ENCODE data around the gene CPSF3.
"Not testable (repeated sequence)": the region's sequence is repeated elsewhere in the genome, so short reads cannot be mapped to it uniquely, and the experiment has no call there.

Gene CPSF3

DNA sequence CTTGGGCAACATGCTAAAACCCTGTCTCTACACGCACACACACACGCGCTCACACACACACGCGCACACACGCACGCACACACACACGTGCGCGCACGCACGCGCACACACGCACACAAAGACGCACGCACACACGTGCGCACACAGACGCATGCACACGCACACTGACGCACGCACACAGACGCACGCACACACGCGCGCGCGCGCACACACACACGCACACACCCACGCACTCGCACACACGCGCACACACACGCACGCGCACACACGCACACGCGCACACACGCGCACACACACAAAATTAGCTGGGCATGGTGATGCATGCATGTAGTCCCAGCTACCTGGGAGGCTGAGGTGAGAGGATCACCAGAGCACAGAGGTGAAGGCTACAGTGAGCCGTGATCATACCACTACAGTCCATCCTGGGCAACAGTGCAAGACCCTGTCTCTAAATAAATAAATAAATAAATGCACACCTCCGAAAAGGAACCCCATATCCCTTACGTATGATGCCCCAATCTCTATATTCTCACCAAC is 42.8 kb downstream of the CPSF3 start:
- no peak for DNase-seq (ENCODE audit: low spot score)

DNA sequence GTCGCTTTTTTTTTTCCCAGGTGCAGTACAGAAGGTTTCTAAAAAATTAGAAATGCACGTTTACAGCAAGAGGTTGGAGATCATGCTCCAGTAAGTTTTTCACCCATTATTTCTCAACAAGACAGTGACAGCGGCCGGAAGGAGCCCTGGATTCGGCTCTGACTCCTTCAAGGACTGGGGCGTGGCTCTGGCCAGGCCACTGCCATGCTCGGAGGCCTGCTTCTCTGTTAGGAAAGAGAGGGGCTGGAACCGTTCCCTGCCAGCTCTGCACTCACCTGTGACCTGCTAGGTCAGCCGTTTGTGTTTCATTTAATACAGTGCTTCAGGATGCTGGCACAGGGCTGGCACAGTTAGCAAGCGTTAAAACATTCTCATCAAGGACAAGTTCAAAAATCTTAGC is 44.2 kb downstream of the CPSF3 start:
- DNase-seq (ENCODE audit: low spot score) = no peak

DNA sequence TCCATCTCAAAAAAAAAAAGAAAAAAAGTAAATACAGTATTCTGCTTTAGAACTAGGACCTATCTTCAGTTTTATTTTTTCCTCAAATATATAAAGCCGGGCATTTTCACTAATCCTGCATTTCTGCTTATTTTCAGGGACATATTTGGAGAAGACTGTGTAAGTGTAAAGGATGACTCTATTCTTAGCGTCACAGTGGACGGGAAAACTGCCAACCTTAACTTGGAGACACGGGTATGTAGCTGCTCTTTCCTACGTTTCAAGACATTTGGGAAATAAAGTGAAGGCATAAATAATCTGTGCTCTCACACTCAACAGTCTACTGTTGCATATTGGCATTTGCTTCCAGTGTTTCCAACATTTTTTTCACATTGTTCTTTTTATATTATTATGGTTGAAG is 47.8 kb downstream of the CPSF3 start:
- DNase-seq (ENCODE audit: low spot score) = no peak

DNA sequence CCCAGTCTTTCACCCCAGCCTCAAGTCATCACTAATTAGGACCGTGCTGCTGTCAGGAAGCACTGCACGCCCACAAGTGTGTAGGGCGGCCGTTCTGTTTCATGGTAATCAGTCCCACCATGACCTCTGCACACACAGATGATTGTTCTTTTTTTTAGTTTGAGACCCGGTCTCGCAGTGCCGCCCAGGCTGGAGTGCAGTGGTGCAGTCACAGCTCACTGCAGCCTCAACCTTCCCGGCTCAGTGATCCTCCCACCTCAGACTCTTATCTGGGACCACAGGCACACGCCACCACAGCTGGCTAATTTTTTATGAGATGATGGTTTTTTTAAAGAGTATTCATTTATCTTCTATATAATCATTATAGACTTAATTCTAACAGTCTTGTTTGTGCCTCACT is 49.1 kb downstream of the CPSF3 start:
- no peak for DNase-seq (ENCODE audit: low spot score)

DNA sequence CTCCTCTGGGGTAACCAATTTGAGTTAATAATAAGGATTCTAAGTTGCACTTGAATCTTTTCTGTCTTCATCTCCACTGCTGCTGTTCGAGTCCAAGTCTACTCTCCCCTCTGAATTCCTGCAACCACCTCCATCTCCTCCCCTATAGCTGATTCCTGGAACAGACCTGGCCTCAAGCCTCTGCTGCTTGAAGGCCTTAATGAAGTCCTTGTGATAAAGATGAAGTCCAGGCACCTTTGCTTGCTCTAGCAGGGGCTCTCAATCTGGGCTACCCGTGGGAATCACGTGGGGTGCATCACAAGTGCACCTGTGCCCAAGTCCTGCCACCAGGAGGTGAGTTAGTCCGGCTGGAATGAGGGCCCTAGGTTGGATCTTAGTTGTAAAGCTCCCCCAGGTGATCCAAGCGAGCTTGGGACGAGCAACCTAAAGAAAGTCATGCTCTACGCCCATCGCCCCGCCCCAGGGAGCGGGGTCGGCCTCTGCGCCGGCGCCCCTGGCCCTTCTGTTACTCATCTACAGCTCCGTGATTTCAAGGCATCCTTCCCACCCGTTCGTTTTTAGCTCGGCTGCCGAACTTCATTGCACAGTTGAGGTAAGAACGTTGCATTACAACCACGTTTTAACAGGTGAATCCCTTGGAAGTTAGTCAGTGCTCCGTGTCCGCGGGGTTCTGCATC is 50.0 kb downstream of the CPSF3 start:
- no peak for DNase-seq (ENCODE audit: low spot score)

DNA sequence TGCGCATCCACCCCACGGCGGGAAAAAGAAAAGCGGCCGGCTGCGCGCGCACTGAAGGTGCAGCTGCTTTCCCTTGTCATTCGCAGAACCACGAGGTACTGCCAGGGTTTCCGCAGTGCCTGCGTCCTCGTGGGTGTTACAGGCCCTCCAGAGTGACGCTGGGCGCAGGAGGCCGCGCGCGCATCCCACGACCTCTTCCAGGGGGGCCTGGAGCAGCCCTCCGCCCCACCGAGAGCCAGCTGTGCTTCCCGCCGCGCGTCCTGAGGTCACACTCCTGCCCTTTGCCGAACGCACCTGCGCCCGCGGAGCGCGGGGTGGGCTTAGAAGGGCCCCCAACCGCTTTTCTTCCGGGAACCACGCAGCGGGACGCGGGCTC is 50.5 kb downstream of the CPSF3 start:
- DNase-seq (ENCODE audit: low spot score) = peak; percentile 70

DNA sequence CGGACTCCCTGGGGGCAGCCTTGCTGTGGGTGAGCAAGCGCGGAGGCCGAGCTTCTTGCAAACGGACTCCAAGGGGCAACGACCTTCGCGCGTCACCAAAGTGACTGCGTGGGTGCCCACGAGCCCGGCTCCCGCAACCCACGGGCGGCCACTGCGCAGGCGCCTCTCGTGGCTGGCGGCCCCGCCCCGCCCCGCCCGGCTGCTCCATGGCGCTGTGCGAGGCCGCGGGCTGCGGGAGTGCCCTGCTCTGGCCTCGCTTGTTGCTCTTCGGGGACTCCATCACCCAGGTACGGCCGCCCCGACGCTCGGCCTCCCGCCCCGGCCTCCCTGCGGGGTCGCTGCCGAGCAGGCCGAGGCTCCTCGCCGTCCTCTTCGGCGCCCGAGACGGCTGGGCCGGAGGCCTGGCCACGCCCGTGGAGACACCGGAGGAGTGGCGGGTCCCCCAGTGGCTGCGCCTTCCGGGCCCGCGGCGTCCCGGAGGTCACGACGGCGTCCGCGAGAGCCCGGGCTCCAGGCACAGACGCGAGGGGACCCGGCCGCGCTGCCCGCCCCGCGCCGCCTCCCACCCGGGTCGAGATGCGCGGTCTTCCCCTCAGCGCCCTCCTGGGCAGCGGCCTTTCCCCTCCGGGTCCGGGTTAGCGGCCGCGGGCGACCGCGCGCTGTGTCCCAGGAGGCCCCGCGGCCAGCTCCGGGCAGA is 51.1 kb downstream of the CPSF3 start, which contains the start of gene IAH1:
Gene IAH1 (plus strand): TSS at position 191 of the 697 bp plus-strand sequence. CDS start 16 bp downstream, at position 207.
- peak; percentile 79 for DNase-seq (ENCODE audit: low spot score)

DNA sequence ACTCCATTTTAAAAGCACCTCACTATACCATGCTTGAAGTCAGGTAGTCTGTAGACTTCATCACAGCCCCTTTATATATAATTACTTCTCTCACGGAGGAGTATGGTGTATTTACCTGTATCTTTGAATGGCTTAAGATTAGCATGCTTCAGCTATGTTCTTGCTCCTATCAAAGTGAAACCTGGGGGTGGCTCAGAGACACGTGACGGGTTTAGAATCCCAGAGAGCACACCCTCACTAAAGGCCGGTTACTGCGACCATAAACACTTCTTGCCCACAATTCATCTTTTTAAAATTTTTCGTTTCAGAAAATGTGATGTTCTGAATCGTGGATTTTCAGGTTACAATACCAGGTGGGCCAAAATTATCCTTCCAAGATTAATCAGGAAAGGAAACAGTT is 54.5 kb downstream of the CPSF3 start:
- DNase-seq (ENCODE audit: low spot score) = no peak

DNA sequence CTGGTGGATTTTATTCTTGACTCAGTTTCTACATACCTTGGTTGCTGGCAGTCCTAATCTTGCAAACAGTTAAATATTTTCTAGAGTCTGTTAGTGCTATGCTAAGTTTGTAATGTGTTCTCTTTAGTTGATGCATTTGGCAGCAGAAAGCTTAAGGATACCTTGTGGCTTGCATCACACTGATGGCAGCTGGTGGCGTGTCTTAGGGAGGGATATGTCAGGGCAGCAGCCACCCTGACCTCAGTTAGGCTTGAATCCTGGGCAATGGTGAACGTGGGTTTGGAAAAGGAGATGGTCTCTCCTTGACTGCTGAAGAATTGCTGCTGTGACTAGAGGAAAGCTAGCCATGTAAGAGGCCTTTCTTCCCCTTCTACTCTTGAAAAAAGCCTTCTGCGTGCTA is 55.1 kb downstream of the CPSF3 start:
- DNase-seq (ENCODE audit: low spot score) = no peak

DNA sequence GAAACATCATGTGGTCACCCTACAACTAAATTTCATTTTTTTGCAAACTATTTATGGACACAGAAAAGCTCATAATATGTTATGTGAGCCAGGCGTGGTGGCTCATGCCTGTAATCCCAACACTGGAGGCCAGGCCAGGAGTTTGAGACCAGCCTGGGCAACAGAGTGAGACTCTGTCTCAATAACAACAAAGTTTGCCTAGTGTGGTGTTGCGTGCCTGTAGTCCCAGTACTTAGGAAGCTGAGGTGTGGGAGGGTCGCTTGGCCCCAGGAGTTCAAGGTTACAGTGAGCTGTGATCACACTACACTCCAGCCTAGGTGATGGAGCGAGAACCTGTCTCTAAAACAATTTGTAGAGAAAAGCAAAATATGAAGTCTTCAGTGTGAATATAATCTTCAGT is 56.7 kb downstream of the CPSF3 start:
- no peak for DNase-seq (ENCODE audit: low spot score)

DNA sequence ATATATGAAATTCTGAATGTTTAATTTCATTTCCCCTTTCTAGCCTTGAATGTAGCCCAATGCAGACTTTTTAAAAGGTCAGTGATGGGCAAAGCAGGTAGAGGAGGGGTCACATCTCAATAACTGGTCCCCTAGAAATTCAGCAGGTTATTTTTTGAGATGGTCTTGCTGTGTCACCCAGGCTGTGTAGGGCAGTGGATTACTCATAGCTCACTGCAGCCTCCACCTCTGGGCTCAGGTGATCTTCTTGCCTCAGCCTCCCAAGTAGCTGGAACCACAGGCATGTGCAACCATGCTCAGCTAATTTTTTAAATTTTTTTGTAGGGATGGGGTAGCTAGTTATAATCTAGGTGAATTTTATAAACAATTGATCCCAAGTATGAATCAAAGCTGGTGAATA is 59.7 kb downstream of the CPSF3 start:
- DNase-seq (ENCODE audit: low spot score) = no peak

DNA sequence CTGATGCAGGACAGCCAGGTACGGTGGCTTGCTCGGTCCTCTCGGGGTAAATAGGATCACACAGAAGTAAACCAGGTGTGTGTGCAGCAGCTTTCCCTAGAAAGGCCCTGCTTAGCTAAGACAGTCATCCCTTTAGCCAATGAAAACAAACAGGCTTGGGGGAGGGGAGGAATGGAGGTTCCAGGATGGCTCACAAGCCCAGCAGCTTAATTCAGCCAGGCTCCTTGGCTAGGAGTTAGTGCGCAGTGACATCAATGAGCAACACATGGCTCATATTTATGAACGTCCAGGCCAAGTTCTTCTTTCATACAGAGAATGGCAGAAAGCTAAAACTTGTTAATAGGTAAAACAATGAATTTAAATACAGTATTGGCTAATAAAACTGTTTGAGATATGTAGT is 61.1 kb downstream of the CPSF3 start:
- no peak for DNase-seq (ENCODE audit: low spot score)

DNA sequence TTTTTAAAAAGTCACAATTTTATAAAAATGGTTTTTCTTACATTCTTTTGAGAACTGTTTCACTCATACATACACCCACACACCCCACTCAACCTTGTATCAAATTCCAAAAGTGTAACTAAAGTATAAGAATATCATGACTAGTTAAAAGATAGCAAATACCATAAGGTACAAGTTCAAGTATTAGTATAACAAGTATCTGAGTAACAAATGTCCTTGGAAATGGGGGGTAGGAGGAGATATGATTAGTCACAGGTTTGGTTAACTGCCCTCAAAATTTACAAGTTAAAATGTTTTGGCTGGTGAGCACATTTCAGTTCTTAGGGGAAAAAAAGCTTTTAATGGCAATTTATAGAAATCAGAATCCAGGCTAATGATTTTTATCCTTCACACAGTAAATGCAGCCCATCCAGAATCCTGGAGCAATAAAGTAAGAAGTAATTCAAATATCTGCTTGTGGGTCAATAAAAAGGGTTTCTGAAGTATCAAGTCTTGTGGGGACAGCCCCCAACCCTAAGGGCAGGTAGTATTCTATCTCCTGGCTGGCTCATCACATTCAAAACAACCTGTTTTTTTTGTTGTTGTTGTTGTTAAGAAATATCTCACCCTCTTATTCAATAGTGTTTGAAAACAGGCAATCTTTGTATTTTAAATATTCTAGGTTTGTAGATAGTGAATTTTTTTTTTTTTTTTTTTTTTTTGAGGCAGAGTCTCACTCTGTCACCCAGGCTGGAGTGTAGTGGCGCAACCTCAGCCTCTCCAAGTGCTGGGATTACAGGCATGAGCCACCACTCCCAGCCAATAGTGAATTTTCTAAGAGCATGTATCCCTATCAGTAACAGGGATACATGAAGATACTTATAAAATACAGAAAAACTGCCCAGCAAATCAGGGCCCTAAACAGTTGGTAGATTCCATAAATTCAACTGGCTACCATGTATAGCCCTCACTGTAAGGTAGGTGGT is 65.4 kb downstream of the CPSF3 start:
- no peak for DNase-seq (ENCODE audit: low spot score)

DNA sequence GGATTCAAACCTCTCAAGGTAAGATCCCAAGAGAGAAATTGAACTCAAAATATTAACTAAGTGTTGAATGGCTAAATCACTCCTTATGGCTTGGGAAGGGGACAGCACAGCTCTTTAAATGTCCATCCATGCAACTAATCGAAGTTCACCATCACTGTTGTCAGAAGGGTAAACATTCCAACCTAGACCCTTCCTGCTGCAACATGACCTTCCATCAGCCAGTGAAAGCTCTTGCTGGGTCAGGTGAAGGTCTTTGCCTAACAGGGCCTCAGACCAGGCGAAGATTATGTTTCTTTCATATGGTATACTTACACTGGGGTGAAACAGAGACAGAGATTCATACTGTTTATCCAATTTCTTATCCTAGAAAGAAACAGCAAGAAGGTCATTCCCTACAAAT is 67.3 kb downstream of the CPSF3 start:
- DNase-seq (ENCODE audit: low spot score) = no peak

DNA sequence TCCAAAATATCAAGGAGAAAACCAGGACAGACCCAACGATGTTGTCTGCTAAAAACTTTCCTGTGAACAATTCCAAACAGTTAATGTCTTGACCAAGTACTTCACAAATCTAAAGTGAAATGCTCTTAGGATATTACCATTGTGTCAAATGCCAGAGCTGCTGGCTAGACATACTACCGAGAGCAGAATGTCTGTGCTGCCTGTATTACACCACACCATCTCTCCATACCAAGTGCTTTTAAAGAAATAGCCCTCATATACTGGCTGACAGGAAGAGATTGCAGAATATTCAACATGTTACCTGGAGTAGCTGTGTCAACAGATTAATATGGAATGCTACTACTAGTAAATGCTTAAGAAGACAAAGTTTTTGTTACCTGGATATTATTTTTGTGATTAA is 69.5 kb downstream of the CPSF3 start:
- no peak for DNase-seq (ENCODE audit: low spot score)

DNA sequence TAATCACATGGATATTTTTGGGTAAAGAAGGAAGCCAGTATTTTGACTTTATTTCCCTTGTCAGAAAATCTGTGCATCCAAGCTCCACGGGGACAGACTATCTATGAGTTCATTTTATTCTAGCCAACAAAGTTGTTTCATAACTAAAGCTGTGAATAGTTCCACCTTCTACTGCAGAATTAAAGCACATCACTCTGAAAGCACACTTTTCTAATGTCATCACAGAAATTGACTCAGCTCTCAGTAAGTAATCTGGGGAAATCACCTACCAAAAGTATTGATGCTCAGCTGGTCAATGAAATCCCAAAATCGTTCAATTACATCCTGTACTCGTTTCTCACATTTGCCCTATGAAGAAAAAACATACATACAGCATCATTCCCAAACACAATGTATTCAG is 70.0 kb downstream of the CPSF3 start:
- DNase-seq (ENCODE audit: low spot score) = no peak

DNA sequence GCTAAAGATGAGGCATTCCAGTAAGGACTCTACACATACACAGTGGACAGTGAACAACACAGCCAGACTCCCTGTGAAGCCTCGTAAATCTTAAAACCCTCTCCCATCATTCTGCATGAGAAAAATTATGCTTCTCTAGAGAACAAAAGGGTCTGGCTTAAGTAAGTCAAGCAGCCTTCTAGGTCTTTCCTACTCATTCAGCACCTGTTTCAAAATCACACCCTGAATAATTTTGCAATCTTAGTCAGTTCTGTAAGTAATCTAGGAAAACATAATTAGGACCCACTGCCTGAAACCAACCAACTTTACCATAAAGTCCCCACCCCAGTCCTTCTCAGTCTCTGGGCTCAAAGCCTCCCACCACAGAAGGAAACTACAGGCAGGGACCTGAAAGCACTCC is 70.6 kb downstream of the CPSF3 start:
- no peak for DNase-seq (ENCODE audit: low spot score)

DNA sequence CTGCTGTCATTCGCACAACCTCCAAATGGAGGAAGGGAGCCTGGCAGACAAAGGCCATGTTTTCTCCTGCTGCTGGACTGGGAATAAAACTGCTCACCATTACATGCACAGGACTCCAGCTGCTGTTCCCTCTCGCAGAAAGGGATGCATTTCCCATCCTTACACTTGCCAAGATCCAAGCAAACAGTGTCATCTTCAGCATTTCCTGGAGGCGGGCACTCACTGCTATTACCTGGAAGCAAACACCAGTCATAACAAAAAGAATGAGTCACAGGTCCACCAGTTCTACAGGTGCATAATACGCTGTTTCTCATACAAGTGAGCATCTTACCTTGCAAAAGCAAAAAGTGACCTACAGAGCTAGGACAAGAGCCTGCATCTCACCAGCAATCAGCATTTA is 73.6 kb downstream of the CPSF3 start:
- peak; percentile 34 for DNase-seq (ENCODE audit: low spot score)

DNA sequence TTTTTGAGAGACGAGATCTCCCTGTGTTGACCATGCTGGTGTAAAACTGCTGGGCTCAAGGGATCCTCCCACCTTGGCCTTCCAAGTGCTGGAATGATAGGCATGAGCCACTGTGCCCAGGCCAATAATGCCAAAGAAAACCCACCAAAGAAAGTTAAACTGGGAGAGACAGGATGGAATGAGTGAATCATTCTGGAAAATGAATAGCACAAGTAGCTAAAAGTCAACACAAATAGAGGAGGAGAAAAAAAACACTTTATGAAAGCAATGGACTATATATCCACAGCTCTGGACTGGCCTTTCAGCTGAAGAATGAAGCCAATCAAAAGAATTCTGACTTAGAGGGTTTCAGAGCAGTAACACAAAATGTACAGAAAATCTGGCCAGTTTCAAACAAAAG is 74.8 kb downstream of the CPSF3 start:
- DNase-seq (ENCODE audit: low spot score) = no peak

DNA sequence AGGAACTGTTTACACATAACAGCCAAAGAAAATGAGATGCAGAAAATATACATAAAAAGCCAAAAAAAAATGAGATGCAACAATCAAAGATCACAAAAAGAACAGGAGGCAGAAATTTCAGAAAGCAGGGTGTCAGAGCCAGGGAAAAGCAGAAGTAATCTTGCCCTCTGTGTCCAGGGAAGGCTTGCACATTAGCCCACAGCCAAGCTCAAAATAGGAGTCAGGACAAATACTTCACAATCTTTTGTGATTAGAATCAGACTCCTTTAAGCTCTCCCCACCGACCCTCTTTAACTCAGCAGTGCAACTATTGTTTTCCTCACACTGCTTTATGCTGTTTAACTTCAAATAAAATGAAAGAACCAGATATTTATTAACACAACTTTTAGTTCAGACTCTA is 85.5 kb downstream of the CPSF3 start:
- no peak for DNase-seq (ENCODE audit: low spot score)

DNA sequence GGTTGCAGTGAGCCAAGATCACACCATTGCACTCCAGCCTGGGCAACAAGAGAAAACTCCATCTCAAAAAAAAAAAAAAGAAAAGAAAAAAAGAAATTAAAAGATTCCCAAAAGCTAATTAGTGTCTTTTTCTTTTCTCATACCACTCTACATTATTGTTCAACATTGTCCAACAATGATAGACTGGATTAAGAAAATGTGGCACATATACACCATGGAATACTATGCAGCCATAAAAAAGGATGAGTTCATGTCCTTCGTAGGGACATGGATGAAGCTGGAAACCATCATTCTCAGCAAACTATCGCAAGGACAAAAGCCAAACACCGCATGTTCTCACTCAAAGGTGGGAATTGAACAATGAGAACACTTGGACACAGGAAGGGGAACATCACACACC is 90.5 kb downstream of the CPSF3 start:
- not testable (repeated sequence) for DNase-seq (ENCODE audit: low spot score)

DNA sequence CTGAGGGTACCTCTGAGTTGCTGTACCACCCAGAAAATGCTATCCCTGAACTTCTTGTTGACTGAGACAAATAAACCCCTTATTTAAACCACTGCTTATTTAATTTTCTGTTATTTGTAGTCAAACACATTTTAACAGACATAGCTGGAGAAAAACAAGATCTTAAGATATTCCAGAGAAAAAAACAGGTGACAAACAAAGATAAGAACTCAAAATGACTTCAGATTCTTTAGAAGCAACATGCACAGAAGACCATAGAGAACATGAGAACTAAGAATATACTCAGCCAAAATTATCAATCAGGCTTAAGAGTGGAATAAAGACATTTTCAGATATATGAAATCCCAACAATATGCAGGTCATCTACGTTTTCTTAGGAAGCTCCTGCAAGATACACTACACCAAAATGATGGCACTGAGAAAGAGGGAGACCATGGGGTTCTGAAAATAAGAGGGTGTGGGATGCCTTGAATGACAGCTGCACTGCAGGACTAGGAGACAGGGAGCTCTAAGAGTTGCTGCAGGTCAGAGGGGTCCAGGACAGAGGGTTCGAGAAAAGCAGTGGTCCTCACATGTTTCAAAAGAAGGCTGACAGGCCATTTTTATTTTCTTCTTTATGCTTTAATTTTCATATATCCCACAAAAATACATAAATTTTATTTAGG is 93.8 kb downstream of the CPSF3 start:
- DNase-seq (ENCODE audit: low spot score) = no peak

Measured in CD4-positive, alpha-beta T cell treated with Interleukin-15 for 4 hours (primary cell).